ENCODE results near the gene TBXA2R.

- TF ChIP-seq EZH2 (IDR thresholded peaks at IDR 0.05; ENCODE audit: insufficient read depth, poor library complexity, severe bottlenecking) = no peak
- no peak for TF ChIP-seq EZH2phosphoT487 (IDR thresholded peaks at IDR 0.05; ENCODE audit: insufficient read depth, low read depth)
Measured at GRCh38 chr19:3656073-3656746, 49.5 kb upstream of the TBXA2R start.
